Activated CD8-positive, alpha-beta memory T cell treated with anti-CD3 and anti-CD28 coated beads, Interleukin-2, amount 50 U/mL, for 4 hours (primary cell): ENCODE measurements around the gene ACTR1B.
"Not testable (repeated sequence)": the region's sequence is repeated elsewhere in the genome, so short reads cannot be mapped to it uniquely, and the experiment has no call there.

Source experiments
- DNase-seq: peaks from one replicate; pipeline ENCODE4 v3.0.0-alpha.2; 2020

Gene ACTR1B

DNA sequence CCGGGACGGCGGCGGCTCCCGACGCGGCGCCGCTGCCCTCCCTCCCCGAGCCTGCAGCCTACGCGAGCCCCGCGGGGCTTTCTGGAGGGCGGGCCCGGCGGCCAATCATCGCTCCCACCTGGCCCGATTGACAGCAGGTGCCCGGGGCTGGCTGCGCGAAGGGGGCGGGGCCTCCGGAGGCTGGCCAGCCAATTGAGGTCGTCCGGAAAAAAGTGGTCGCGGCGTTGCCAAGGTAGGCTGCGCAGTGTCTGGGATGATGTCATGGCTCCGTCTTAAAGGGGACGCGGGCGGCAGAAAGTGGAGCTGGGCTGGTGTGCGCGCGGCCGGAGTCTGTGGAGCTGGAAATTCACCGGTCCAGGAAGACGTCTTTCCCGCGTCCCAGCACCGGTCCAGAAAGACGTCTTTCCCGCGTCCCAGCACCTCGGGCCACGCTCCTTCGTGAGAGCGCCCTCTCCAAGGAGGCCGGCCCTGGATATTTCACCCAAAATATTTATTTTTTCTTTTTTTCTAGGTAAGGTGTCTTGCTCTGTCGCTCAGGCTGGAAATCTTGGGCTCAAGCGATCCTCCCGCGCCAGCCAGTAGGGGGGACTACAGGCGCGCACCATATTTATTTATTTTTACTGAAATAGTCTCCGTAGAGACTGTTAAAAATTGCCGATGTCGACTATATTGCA, at the start of gene ACTR1B:
Gene ACTR1B, minus strand, starts transcription at position 83 of the 674 bp plus-strand sequence. CDS start 154 bp downstream, outside the sequence.
- peak; percentile 97 for DNase-seq

DNA sequence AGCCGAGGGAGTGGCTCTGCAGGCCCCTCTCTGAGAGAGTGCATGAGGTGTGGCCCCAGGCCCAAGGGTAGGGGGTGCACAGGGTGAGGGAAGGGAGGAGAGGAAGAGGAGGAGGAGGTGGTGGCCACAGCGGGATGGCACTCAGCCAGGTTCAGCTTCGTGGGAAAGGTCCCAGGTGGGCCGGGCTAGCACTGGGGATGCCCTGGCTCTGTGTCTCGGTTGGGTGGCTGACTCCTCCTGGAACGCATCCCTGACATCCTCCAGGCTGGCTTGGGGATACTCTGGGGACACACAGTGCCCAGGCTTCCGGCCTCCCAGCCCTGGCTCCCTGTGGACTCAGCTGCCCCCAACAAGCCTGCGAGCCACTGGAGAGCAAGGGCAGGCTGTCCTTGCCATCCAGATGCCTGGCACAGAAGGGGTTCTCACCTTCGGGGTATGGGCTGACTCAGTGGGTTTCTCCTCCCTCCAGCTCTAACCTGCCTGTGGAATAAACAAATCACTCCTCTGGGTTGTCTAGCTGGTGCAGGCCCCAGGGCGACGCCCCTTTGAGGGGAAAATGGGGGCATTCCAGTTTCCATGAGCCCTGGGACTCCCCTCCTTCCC, 49.0 kb upstream of the ACTR1B start:
- peak; percentile 69 for DNase-seq

DNA sequence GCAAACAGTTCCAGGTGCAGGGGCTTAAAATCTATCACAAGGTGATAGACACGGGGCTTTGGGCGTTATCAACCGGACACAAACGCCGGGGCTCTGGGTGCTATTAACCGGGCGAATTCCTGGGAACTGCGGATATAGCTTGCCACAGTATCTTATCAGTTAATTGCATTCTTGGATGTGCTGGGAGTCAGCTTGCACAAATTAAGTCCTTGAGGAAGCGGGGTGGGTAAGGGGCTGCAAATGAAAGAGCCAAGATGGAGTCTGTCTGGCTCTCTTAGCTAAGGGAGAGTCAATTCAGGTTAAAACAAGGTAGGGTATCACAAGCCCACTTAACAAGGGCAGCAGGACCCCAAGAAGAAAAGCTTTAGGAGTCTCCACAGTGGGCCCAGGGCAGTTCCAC, 48.3 kb upstream of the ACTR1B start:
- DNase-seq = not testable (repeated sequence)

DNA sequence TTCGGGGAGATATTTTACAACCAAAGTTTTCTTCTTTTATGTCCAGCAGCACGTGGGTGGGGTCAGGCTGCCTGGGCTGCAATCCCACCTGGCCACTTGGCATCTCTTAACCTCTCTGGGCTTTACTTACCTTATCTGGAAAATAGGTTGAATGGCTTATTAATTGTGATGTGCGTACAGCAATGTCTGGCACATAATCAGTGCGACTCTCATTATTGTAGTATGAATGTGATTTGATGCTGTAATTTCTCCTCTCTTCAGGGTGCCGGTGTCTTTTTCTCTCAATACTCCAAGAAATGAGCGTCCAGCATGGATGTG, 47.5 kb upstream of the ACTR1B start:
- no peak for DNase-seq

DNA sequence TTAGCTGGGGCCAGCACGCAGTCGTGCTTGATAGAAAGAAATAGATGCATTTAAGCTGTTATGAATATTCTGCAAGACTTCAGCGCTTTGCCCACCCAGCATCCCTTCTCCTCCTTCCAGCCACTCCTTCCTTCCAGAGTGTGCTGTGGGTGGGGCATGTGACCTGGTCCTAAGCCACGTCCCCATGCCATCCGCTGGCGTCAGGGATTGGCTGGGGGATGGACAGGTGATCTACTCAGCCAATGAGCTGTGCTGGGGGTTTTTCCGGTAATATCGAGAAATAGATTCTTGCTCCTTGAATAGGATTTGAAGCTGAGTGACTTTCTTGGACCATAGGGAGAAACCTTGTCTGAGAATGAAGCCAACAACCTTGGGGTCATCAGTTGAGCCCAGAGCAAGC, 44.8 kb upstream of the ACTR1B start:
- no peak for DNase-seq

DNA sequence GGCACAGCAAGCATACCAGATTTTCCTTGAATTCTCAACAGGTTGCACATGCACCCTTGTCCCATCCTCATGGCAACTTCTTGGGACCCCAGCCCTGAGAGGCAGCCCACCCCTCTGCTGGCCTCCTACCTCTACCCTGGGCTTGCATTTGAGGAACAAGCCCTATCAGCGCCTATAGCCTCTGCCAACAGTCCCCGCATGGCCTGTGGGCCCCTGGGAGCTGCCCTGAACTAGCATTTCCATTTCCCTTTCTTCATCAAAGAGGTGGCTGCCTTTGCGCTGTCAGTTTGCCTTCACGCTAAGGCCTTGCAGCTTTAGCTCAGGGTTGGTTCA, 44.2 kb upstream of the ACTR1B start:
- DNase-seq = no peak

DNA sequence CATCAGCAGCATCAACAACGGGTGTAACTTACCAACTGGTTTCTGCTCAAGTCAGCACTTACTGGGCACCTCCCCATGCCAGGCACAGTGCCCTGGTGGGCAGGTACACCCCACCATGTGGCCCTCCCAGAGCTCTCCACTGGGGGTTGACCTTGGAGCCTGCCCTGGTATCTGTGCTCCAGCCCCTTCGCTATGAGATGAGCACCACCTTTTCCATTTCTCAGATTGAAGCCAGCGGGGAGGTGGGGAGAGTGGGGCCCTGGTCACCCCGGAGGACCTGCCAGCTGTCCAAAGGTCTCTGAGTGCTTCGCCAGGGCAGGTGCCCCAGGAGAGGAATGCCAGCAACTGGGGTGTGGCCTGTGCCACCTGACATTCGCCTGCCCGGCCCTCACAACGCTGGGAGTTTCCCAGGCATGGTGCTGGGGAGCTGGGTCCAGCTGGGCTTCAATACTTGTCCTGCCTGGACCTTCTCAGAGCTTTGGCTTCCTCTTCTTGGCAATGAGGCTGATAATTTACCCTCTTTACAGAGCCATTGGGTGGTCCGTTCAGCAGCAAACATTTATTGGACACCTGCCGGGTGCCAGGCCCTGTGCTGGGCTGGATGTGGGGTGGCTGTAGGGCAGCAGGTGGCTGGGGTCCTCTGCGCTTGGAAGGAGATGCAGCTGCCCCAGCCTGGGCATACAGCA, 43.7 kb upstream of the ACTR1B start:
- no peak for DNase-seq

DNA sequence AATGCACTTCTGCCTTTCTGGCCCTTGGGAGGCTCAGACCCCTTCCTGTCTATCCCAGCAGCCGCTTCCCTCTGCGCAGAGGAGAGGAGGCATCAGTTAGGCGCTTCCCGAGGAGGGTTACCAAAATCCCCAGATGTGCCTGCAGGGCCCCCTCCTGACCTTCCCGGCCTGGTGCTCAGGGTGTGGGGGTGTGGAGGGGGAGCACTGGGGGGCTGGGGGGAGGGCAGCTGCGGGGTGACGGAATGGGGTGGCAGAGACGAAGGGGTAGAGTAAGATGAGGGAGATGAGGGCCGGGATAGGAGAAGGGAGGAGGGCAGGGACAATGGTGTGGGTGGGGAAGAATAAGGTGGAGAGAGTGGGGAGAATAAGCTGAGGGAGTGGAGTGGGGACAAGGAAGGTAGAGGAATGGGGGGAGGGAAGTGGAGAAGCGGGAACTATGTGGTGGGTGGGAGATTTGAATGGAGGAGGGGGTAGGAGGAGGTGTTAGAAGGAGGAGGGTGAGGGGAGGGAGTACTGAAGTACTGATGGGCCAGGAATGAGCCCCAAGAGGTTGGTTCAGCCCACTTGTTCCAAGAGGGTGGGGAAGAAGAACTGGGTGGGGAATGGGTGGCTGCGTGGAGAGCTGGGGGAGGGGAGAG, 43.0 kb upstream of the ACTR1B start:
- no peak for DNase-seq

DNA sequence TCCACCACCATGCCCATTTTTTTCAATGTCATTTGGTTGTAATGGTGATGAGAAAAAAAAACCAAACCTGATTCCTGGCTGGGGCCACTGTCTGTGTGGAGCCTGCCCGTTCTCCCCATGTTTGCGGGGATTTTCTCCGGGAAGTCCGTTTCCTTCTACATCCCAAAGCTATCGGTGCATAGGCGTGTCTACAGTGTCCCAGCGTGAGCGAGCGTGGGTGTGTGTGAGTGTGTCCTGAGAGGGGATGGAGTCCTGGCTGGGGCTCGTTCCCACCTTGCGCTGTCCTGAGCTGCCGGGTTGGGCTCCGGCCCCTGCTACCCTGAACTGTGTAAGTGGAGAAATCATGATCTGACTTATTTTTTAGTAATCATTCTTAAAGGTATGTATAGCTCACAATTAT, 42.3 kb upstream of the ACTR1B start:
- DNase-seq = no peak

DNA sequence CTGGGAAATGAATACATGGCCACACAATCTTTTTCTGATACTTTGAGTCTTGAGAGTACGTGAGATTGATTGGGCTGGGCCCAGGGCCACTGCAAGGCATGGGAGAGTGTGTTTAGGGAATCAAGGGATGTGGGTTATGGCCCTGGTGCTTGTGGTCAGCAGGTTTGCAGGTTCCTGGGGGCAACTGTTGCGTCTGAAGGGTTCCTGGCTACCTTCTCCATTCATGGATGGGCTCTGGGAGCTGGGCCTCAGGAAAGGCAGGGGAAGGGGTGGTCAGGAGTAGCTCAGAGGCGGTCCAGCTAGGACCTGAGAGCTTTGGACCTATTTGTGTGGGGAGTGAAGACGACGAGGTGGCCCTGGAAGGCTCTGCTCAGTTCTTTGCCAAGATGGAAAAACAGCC, 41.1 kb upstream of the ACTR1B start:
- DNase-seq = no peak

DNA sequence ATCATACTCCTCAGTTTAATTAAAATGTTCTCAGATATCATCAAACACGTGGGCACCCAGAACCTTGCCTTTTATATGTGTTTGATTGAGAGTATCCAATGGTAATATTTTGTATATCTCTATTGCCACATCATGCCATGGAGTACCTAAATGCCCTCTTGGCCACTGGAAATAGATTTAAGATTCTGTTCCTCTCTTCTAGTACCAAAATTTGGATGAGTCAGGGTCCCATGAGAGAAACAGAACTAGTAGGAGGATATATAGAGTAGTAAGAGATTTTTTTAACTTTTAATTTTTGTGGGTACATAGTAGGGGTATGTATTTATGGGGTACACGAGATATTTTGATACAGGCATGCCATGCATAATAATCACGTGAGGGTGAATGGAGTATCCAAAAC, 39.9 kb upstream of the ACTR1B start:
- no peak for DNase-seq

DNA sequence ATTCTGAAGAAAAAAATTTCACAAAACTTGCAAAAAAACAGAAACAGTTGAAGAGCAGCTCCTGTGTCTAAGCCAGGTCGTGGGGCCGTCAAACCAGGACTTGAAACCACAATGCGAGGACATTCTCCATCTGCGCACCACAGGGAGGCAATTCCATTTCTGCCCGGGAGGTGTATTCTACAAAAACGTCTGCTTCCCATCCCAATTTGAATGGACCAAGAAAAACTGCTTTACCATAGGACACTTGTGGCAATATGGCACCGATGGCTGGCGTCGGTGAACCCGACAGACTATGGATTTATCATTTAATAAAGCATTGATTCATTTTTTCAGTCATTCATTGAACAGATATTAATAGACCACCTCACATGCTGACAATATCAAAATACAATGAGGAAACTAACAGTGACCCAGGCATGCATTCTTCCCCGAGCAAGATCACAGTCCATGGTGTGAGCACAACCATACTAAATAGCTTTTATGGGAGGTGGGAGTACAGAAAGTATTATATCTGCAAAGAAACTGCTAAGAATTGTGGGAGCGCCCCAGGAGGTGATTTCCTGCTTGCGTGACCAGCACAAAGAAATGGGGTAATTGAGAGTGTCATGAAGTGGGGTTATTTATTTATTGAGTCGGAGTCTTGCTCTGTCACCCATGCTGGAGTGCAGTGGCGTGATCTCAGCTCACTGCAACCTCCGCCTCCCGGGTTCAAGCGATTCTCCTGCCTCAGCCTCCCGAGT, 39.1 kb upstream of the ACTR1B start:
- DNase-seq = no peak

DNA sequence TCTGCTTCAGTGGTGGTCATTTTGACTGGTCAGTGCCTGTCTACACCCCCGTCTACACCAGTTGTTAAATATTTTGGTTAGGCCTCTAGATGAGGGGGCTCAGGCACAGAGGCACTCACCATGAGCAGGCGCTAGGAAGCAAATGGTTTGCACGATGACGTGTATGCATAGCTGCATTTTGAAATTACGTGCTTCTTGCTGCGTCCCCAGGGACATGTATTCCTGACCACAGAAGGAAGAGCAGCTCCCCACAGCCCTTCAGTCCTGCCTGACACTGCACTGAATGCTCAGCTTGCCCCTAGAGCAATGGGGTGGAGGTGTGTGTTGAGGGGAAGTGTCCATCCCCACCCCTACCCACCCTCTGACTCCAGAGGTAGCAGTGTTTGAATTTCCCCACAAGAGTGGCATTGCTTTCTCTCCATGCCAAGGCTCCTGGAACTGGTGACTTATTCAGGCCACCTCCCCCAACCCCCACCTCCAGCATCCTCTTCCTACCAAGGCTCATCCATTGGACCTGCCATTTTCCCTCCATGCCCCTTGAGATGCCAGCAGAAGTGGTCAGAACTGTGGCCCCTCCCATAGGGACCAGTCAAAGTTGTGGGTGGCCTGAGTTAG, 38.1 kb upstream of the ACTR1B start:
- DNase-seq = no peak

DNA sequence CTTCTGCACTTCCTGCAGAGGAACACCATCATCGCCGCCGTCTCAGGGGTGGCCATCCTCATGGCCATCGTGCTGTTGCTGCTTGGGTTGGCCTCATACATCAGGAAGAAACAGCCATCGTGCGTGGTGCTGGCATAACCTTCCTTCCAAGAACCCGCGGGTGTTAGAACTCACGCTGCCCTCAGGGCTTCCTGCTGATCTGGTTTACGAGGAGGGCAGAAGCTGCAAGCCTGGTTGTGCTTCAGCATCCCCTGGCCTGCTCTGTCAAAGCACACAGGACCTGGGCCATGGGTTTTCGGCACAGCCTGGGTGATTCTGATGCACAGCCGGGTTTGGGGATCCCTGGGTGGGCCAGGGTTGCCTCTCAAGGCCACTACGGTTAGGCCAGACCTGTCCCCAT, 37.3 kb upstream of the ACTR1B start:
- DNase-seq = no peak

DNA sequence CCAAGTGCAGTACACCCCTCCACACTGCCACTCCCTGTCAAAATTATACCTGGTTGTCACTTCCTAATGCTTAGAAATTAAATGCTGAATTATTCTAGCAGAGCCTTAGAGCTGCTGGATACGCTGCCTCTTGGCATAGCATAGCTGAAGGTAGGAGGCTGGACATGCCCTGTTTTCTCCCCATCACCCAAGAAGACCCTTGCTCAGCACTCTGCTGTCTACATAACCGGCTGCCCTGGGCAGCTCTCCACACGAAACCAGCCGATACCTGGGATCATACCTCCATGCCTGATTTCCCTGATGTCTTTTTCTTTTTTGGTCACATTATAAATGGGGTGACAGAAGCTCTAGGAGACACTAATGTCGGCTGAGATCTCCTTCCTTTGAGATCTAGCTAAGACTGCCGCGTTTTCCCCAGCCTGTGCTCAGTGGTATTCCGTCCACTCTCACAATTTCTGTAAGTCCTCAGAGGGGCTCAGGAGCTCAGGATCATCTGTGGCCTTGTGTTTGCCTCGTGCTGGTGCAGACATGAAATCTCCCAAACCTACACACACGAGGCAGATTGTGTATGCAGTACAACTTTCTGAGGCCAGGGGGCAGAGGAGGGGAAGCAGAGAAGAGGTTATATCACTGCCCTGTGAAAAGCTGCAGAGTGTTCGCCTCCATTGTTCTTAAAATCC, 36.1 kb upstream of the ACTR1B start:
- DNase-seq = peak; percentile 69

DNA sequence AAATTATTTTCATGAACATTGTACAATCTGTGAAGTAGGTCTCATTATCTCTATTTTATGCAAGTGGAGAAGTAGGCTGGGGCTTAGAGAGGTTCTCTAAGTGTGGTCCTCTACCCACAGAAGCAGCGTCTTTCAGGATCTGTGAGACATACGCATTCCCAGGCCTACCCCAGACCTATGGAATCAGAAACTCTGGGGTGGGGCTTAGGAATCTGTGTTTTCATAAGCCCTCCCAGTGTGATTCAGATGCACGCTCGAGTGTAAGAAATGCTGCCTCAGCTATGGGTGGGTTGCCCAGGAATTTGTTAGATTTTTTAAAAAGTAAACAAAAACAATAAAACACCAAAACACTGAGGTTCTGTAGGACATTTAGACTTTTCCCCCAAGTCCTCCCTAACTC, 34.7 kb upstream of the ACTR1B start:
- no peak for DNase-seq

DNA sequence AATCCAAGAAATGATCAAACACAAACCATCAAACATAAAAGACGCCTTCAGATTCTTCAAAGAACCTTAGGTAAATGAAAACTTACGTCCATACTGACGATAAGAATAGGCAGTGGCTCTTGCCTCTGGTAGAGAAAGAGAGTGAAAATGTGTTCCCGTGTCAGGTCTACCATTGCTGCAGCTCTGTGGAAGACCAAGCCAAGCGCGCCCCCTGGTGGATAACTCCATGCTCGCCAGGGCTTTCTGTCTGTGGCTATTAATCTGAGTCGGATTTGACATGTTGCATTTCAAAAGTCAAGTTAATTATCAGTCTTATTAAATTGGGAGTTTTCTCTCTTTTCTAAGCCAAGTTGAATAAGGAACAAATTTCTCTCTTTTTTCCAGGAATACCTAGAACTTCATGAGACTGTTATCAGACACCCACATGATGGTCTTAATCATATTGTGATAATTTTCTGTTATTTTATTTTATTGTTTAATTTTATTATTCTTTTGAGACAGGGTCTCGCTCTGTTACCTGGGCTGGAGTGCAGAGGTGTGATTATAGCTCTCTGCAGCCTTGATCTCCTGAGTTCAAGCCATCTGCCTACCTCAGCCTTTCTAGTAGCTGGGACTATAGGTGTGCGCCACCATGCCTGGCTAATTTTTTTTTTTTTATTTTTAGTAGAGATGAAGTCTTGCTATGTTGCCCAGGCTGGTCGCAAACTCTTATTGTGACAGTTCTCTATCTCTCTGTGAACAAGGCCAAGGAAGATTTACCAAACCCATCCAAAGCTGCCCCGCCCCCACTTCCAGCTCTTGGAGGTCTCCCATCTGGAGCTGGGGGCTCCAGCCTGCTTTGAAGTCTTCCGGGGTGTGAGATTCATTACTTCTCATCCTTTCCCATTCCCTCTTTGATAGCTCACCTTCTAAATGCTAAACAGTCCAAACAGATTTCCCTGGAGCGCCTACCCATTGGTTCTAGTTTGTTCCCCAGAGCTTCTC, 33.7 kb upstream of the ACTR1B start:
- peak; percentile 97 for DNase-seq

DNA sequence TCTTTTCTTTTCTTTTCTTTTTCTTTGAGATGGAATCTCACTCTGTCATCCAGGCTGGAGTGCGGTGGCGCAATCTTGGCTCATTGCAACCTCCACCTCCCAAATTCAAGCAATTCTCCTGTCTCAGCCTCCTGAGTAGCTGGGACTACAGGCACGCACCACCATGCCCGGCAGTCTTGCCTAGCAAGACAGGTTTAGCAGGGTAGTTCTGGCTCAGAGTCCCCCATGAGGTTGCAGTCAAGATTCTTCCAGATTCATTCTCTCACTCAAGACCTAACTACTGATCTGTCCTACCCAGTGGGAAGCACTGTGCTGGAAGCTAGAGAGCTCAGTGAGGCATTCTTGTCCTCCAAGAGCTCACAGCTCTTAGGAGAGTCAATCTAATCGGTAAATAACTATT, 31.9 kb upstream of the ACTR1B start:
- no peak for DNase-seq

DNA sequence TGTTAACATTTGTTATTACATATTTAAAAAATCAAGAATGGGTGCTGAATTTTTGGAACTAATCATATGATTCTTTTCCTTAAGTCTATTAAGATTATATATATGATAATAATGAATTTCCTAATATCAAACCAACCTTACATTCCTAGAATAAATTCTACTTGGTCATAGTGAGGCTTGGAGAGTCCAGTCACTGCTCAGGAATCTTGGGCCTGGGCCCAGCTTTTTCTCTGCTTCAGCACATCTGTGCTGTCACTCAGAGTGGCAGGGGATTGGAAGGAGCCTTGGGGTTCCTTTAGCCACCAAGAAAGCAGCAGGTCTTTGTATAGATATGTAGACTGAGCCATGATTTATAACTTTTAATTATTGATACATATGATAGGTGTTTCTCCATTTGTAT, 29.6 kb upstream of the ACTR1B start:
- DNase-seq = no peak

DNA sequence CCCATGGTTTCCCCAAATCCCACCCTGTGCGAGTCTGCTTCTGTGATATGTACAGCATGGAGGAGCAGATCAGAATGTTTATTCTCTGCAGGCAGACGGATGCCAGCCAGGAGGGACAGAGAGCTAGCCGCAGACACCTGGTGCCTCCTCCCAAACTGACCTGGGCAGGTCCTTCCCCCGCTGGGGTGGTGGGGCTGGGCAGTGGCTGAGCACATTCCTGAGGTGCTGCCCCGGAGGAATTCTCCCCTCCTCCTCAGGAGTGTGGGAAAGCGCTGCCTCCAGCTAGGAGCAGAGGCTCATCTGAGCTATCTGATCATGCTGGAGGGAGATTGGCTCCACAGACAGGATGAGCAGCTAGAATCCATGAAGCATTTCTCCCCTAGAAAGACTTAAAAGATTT, 27.3 kb upstream of the ACTR1B start:
- DNase-seq = no peak
